ENCODE results near the gene GNB1L. TPM values are rescaled to one million over a fixed set of nuclear protein-coding genes. Genes with fewer than 3 reads are reported as not detected.

GNB1L gene
- total and polyA plus RNA-seq, 2 donors (not counting 1 experiment from before 2014, with no cell fraction given), result 6.6 to 12.1 TPM

- no peak overlapping the region for H3K4me3 ChIP-seq (ENCODE audit: control extremely low read depth in 1 of 5, extremely low read depth in 1 of 5, insufficient read depth in 1 of 5, low read depth in 2 of 5, low read length in 4 of 5)
- no peaks in the 10 kb centered on the region for H3K9me3 ChIP-seq (ENCODE audit: control extremely low read depth in 1 of 3, control insufficient read depth in 2 of 3, insufficient read depth in 1 of 3, low read length in 2 of 3)
- no peaks in the 10 kb centered on the region for H3K27me3 Mint-ChIP-seq
- no peak overlapping the region for H3K27ac Mint-ChIP-seq
- H3K9ac ChIP-seq (ENCODE audit: low read length), result no peak overlapping the region
- no peaks in the 10 kb centered on the region for H3K27me3 ChIP-seq (replicated peaks in 1 of 4; ENCODE audit: control extremely low read depth in 1 of 4, control insufficient read depth in 3 of 4, insufficient read depth in 4 of 4, low read length in 3 of 4)
- CTCF ChIA-PET, result interaction anchor here (1.1 kb wide), 1 partner anchor 11 kb away, joined by 3 read pairs; no protein-coding TSS in a partner anchor
- peaks cover 14% of the 10 kb centered on the region for H3K79me2 ChIP-seq (ENCODE audit: control insufficient read depth, insufficient read depth, low read length)
- ATAC-seq (ENCODE audit: low read depth), result no peak
- peaks cover 9 to 12% of the 10 kb centered on the region in 2 donors for H3K4me1 ChIP-seq (ENCODE audit: control insufficient read depth in 2 of 2, insufficient read depth in 2 of 2, low read length in 2 of 2)
- no peak overlapping the region for H2AFZ ChIP-seq (ENCODE audit: insufficient read depth, low read depth, low read length, poor library complexity, severe bottlenecking)
- no peak overlapping the region for H3K4me2 ChIP-seq (replicated peaks; ENCODE audit: low read depth, low read length, poor library complexity, severe bottlenecking)
- no peak overlapping the region for H3K27ac ChIP-seq (ENCODE audit: low read length in 2 of 2)
- H3K36me3 ChIP-seq (replicated peaks in 1 of 2; ENCODE audit: control extremely low read depth in 1 of 2, control insufficient read depth in 1 of 2, extremely low read depth in 1 of 2, insufficient read depth in 2 of 2, low read length in 1 of 2), result no peaks in the 10 kb centered on the region
- no peak for TF ChIP-seq EZH2 (IDR thresholded peaks at IDR 0.05; ENCODE audit: borderline replicate concordance, insufficient read depth, low read depth, low read length, poor library complexity, severe bottlenecking)
- no peak for TF ChIP-seq CTCF (IDR thresholded peaks at IDR 0.05)
- DNase-seq, result no peak
- H3K4me3 Mint-ChIP-seq, result no peak overlapping the region
- H3K4me1 Mint-ChIP-seq, result peaks cover 15% of the 10 kb centered on the region
- H4K20me1 ChIP-seq (ENCODE audit: control insufficient read depth, insufficient read depth, low read length, poor library complexity, severe bottlenecking), result no peaks in the 10 kb centered on the region
- no peaks in the 10 kb centered on the region for H3K9me3 Mint-ChIP-seq (ENCODE audit: insufficient read depth)
- intact Hi-C loops (cut with micrococcal nuclease), result loop anchor here (10.0 kb wide), 1 partner anchor 225 kb away; the partner anchor contains the start of gene DGCR8
- POLR2A ChIA-PET, result no interaction called here
- WGBS (ENCODE audit: insufficient coverage), result 96% methylated on average over 4 of the region's 8 CpGs
Observed at GRCh38 chr22:19859861-19860510, 5.3 kb upstream of the GNB1L start.

GRCh38 chr22:19857382-19857781 is 2.7 kb upstream of the GNB1L start:
- Histone ChIP-seq H4K20me1 (ENCODE audit: control insufficient read depth, insufficient read depth, low read length, poor library complexity, severe bottlenecking) (peaks cover 12% of the 10 kb centered on the region), H3K79me2 (ENCODE audit: control insufficient read depth, insufficient read depth, low read length) (peaks cover 38% of the 10 kb centered on the region), H3K27me3 (replicated peaks in 1 of 4; ENCODE audit: control extremely low read depth in 1 of 4, control insufficient read depth in 3 of 4, insufficient read depth in 4 of 4, low read length in 3 of 4) (no peaks in the 10 kb centered on the region), H3K4me1 (ENCODE audit: control insufficient read depth in 2 of 2, insufficient read depth in 2 of 2, low read length in 2 of 2) (peaks cover 21 to 26% of the 10 kb centered on the region in 2 donors), H2AFZ (ENCODE audit: insufficient read depth, low read depth, low read length, poor library complexity, severe bottlenecking) (no peak overlapping the region), H3K4me3 (ENCODE audit: control extremely low read depth in 1 of 5, extremely low read depth in 1 of 5, insufficient read depth in 1 of 5, low read depth in 2 of 5, low read length in 4 of 5) (no peak overlapping the region), H3K4me2 (replicated peaks; ENCODE audit: low read depth, low read length, poor library complexity, severe bottlenecking) (no peak overlapping the region), H3K9ac (ENCODE audit: low read length) (no peak overlapping the region), H3K36me3 (replicated peaks in 1 of 2; ENCODE audit: control extremely low read depth in 1 of 2, control insufficient read depth in 1 of 2, extremely low read depth in 1 of 2, insufficient read depth in 2 of 2, low read length in 1 of 2) (no peaks in the 10 kb centered on the region), H3K27ac (ENCODE audit: low read length in 2 of 2) (peak overlapping the region in 1 of 2 donors; percentile 88), H3K9me3 (ENCODE audit: control extremely low read depth in 1 of 3, control insufficient read depth in 2 of 3, insufficient read depth in 1 of 3, low read length in 2 of 3) (no peaks in the 10 kb centered on the region)
- Mint-ChIP-seq H3K27ac (peak overlapping the region; percentile 73), H3K4me1 (peaks cover 37% of the 10 kb centered on the region), H3K4me3 (no peak overlapping the region), H3K9me3 (ENCODE audit: insufficient read depth) (no peaks in the 10 kb centered on the region), H3K27me3 (no peaks in the 10 kb centered on the region)
- no peak for TF ChIP-seq CTCF (IDR thresholded peaks at IDR 0.05)
- TF ChIP-seq EZH2 (IDR thresholded peaks at IDR 0.05; ENCODE audit: borderline replicate concordance, insufficient read depth, low read depth, low read length, poor library complexity, severe bottlenecking), result no peak
- no peak for DNase-seq
- WGBS (ENCODE audit: insufficient coverage), result no CpG with 5 or more reads among the region's 3 CpGs
- ChIA-PET CTCF (no interaction called here), POLR2A (no interaction called here)
- intact Hi-C loops (cut with micrococcal nuclease), result loop anchor here (10.0 kb wide), 1 partner anchor 227 kb away; the partner anchor contains the start of gene DGCR8
- ATAC-seq (ENCODE audit: low read depth), result no peak

All from B cell (primary cell).